Measurements from ENCODE around the gene ALG9.
"Not testable (repeated sequence)": the region's sequence is repeated elsewhere in the genome, so short reads cannot be mapped to it uniquely, and the experiment has no call there.

ALG9 gene, protein sequence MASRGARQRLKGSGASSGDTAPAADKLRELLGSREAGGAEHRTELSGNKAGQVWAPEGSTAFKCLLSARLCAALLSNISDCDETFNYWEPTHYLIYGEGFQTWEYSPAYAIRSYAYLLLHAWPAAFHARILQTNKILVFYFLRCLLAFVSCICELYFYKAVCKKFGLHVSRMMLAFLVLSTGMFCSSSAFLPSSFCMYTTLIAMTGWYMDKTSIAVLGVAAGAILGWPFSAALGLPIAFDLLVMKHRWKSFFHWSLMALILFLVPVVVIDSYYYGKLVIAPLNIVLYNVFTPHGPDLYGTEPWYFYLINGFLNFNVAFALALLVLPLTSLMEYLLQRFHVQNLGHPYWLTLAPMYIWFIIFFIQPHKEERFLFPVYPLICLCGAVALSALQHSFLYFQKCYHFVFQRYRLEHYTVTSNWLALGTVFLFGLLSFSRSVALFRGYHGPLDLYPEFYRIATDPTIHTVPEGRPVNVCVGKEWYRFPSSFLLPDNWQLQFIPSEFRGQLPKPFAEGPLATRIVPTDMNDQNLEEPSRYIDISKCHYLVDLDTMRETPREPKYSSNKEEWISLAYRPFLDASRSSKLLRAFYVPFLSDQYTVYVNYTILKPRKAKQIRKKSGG

DNA sequence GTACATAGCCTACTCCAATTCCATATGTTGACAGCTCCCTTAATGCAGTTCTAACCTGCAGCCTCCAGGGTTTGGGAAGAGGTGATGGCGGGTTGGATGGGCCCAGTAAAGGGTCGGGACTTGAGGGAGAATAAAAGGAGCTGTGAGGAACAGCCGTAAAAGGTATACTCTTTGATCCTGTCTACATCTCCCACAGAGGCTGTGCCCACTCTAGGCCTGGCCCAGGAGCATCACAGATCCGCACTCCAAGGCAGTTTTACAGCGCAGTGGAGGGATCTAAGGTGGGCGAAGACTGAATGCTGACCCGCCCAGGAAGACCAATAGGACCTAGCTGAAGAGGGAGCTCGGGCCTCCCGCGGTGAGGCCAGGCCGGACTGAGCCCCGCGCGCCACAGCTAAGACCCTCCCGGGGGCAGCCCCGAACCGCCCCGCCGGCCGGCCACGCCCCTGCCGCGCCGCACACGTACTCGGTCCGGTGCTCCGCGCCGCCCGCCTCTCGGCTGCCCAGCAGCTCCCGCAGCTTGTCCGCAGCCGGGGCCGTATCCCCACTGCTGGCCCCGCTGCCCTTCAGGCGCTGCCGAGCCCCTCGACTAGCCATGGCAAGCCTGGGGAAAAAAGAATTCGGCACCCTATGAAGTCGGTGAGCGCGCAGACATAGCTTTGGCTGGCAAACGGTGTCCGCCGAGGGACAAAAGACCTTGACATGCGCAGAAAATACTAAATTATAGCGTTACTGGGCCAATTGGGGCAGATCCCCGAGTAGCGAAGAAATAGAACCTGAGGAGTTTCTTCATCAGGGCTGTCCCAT is at the start of gene ALG9:
Gene ALG9, minus strand, starts transcription at position 696 of the 807 bp plus-strand sequence. Its CDS starts 99 bp downstream, at position 597.
- peak; percentile 86 for DNase-seq (ENCODE audit: low read depth)

DNA sequence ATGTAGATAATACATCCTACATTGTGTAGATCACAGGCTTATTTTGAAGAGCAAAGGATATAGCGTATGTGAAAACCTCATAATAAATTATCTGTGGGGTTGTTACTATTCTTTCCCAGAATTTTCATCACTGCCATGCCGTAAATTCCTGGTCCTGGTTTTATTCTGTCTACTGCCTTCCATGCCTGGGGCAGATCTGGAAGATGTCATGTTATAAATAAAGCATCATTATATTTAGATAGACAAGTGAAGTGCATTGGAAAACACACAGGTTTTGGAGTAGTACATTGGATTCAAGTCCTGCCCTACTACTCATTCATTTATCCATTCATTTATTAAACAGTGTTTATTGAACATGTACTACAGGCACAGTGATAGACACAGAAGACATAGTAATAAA is 49.5 kb upstream of the ALG9 start:
- no peak for DNase-seq (ENCODE audit: low read depth)

DNA sequence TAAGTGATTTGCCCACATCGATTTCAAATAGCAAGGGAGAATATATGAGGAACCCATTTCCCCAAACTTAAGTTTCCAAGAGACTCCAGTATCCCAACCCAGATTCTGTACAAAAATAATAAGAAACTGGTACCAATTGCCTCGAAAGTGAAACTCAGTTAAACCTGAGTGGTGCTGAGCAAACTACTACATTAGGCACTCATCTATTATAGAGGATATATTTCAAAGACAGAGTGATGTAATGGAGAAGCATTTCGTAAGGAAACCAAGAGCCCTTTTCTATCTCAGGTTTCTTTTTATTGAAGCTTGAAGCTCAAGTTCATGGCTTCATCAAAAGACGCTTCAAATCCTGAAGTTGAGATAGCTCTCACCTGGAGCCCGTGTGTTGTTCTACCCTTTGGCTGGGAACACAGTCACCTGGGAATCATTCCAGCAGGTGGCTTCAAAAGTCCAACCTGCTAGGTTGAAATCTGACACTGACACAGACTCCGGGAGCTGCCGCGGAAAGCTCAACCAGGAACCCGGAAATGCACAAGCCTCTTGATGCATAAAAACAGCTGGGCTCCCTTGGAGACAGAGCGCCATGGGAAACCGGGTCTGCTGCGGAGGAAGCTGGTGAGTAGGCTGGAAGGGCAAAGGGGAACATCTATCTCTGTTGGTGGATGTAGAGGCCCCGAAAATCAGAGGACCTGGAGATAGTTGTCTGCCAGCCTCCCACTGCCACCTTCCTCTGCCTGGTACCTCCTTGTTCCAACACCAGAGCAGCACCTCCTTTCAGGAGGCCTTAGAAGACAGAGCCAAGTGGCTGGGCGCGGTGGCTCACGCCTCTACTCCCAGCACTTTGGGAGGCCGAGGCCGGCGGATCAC is 47.2 kb upstream of the ALG9 start, which contains the start of gene C11orf52:
Gene C11orf52, plus strand, starts transcription at position 524 of the 867 bp plus-strand sequence. Its CDS starts 60 bp downstream, at position 584.
- DNase-seq (ENCODE audit: low read depth): no peak

DNA sequence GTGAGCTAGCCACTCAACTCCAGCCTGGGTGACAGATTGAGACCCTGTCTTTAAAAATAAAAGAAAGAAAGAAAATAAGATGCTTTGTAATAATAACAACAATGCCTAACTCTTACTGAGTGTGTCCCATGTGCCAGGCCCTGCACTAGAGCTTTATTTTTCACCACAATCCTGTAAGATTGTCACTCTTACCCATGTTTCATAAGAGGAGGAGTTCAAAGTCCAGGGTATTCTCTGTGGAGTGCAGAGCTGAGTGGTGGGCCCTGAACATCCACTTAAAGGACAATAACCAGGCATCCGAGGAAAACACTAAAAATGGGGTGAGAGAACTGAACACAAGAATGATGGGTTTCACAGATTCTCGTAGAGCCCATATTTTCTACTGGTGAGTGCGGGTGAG is 46.4 kb upstream of the ALG9 start:
- DNase-seq (ENCODE audit: low read depth): no peak

DNA sequence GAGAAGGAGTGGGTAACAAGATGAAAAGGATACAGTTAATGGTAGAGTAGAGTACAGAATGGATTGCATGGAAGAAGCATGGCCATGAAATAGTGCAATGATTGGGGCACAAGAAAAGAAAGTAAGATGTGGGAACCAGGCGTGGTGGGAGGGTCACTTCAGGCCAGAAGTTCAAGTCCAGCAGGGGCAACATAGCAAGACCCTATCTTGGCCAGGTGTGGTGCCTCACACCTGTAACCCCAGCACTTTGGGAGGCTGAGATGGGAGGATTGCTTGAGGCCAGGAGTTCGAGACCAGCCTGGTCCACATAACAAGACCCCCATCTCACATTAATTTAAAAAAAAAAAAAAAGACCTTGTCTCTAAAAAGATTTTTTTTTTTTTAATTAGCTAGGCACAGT is 45.9 kb upstream of the ALG9 start:
- DNase-seq (ENCODE audit: low read depth): no peak

DNA sequence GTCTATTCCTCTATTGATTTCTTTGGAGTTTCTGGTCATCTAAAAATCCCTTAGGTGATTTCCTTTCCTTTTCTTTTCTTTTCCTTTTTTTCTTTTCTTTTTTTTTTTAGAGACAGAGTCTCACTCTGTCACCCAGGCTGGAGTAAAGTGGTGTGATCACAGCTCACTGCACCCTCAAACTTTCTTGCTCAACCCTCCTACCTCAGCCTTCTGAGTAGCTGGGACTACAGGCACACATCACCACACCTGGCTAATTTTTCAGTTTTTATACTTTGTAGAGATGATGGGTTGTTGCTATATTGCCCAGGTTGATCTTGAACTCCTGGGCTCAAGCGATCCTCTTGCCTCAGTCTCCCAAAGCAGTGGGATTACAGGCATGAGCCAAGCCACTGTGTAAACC is 45.4 kb upstream of the ALG9 start:
- DNase-seq (ENCODE audit: low read depth): no peak

DNA sequence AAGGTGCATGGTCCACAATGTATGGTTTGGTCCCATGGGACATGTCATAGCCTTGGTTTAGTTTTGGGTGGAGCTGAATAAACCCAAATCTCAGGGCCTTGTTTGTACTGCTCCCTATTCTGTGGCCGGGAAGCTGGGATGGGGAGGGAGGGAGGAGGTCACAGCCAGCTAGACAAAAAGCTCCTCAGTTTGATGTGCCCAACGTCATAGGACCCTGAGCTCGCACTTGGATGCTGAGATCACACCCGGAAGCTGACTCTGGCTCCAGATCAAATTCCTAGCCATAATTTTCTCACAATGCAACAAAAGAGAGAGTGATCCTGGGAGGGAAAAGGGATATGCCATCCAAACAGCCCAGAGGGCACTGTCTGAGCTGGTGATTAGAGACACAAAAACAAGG is 42.6 kb upstream of the ALG9 start:
- DNase-seq (ENCODE audit: low read depth): no peak

DNA sequence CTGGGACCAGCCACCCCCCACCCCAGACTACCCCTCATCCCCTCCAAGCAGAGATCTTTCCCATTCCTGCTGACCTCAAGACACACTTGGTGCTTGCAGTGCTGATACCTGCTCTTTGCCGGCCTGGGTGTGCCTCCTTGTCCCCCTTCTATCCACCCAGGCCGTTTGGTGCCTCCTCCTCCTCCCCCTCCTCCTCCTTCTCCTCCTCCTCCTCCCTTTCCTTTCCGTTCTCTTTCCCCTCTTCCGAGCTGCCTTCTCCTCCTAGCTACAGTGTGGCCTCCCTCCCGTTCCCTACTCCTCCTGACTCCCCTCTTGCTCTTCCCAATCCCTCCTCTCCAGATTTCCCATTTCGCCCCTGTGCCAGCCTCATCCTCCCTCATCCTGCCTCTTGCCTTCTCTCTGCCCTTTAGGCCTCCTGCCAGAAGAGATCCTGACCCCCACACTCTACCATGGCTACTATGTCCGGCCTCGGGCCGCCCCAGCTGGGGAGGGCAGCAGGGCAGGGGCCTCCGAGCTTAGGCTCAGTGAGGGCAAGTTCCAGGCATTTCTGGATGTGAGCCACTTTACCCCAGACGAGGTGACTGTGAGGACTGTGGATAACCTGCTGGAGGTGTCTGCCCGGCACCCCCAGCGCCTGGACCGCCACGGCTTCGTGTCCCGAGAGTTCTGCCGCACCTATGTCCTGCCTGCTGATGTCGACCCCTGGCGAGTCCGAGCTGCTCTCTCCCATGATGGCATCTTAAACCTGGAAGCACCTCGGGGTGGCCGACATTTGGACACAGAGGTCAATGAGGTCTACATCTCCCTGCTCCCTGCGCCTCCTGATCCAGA is 41.9 kb upstream of the ALG9 start:
- DNase-seq (ENCODE audit: low read depth): no peak

DNA sequence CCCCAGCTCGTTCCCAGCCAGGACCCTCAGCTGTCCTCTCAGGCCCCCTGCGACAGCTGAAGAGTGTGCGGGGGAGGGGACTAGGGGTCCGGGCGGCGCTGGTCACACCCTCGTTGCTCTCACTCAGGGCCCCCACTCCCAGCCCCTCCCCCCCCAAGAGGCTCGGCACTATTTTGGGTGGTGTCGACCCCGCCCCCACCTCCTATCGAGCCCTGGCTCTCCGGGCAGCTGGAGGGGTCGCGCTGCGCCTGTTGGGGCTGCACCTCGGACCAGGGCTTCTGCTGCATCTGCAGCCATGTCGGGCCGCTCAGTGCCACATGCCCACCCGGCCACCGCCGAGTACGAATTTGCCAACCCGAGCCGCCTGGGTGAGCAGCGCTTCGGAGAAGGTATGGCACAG is 41.2 kb upstream of the ALG9 start, which contains the start of gene HSPB2:
Gene HSPB2, plus strand, starts transcription at position 200 of the 400 bp plus-strand sequence. Its CDS starts 96 bp downstream, at position 296.
- DNase-seq (ENCODE audit: low read depth): no peak

DNA sequence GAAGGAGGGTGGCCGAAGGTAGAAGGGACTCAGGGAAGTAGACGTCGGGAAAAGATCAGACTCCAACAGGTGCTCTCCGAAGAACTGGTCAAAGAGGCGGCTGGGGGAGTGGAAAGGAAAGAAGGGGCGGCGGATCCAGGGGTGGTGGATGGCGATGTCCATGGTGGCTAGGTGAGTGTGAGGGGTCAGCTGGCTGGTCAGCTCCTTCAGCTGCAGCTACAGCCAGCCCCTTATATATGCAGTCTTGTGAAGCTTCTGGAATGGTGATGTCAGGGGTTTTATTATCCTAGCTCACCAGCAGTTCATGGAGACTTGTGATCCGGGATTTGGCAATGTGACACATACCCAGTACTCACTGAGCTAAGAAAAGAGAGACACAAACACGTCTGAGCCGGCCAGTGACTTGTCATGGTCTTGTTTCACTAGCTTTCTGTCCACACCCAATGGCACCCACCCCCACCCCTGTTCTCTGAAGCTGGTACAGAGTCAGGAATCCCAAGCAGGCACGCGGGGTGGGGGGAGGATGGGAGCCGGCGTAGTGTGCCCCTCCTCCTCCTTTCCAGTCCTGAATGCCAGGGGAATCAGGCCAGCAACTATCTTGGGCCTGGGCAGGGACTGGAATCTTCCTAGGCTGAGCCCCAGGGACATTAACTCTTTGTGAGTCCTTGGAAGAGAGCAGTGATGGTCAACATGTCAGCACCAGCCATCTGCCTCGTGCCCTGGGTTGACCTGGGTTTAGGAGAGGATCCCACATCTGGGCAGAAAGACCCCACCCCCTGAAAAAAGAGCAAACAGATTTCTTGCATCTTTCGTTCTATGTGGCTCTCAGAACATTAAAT is 40.4 kb upstream of the ALG9 start, which contains the start of gene CRYAB:
Gene CRYAB, minus strand, starts transcription at position 208 of the 839 bp plus-strand sequence. Its CDS starts 46 bp downstream, at position 162.
- no peak for DNase-seq (ENCODE audit: low read depth)

DNA sequence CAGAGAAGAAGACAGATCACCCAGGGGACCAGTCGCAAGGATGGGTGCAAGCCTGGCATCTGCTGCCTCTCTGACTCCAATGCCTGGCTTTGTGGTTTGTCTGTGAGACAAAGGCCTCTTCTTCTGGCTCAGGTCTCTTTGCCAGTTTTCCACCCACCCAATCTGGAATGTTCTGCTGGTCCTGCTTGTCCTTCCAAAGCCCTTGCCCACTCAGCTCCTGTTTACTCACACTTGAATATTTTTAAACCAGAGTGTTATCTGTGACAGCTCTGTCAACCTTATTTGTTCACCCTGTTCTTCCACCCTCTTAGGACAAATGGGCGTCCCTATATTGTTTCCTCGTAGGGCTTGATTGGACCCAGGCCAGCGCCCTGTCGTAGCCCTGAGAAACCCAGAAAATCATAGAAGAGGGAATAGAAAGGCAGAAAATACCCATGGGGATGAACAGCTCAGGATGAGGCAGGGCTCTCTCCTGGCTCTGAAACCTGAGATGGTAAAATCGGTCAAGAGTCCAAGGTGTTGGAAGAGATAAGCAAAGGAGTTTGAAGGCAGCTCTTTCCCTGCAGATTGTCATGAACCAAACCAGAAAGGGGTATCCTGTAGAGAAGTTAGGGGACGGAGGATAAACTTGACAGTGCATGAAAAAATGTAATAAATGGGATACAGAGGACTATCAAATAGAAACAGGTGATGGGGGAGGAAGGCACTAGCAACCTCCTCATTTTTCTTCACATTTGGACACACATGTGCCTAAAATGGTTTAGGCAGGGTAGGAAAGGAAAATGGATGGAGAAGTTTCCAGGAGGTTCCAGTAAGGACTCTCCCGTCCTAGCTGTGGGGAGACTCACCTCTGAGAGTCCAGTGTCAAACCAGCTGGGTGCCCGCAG is 39.5 kb upstream of the ALG9 start:
- no peak for DNase-seq (ENCODE audit: low read depth)

DNA sequence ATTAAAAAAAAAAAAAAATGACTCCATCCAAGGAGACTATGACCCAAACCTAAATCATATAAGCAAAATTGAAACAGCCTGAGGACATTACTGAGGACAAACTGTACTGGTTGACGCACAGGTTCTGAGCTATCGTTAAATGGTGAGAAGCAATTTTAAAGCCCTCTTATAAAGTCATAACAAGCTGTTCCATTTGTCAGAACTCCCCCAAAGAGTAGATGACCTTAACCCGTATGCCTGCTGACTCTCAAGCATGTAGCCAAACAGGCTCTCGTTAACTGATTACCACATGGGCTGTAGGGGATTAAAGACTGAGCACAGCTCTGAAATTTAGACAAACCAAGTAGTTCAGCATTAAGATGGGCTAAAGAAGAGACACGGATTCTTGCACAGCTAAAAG is 38.0 kb upstream of the ALG9 start:
- DNase-seq (ENCODE audit: low read depth): no peak

DNA sequence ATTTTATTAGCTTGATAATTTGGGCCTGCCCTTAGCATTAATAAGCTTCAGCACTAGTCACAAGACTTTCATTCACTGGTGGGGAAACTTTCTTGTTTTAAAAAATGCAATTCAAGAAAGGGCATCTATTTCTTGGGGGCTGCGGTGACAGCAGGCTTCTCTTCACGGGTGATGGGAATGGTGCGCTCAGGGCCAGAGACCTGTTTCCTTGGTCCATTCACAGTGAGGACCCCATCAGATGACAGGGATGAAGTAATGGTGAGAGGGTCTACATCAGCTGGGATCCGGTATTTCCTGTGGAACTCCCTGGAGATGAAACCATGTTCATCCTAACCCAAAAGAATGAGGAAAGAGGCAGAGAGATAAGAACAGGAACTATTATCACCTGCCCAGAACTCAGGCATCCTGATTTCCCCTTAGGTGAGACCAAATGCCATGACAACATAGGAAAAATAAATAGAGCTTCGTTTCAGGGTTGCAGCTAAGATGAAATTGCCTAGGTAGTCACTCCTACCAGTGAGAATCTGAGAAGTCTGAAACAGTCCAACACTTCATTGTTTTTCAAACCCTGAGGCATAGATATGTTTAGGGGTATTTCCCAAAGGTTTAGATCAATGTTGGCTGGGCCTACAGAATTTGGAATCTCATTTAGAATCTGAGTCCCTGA is 37.4 kb upstream of the ALG9 start:
- DNase-seq (ENCODE audit: low read depth): no peak

DNA sequence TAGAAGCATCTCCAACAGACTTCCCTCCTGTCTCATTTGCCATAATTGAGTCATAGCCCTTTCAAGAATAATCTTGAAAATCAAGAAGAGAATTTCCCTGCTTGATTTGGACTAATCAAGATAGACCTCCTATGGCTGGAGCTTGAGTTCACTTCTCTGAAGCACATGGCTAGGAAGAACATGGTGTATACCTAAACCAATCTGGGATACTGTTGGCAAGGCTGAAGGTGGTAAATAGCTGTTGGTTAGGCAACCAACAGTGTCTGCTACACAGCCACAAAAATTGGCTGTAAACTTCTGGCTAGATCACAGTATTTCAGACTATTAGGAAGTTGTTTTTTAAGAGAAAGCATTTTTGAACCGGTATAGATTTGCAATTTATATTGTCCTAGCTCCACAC is 35.3 kb upstream of the ALG9 start:
- no peak for DNase-seq (ENCODE audit: low read depth)

DNA sequence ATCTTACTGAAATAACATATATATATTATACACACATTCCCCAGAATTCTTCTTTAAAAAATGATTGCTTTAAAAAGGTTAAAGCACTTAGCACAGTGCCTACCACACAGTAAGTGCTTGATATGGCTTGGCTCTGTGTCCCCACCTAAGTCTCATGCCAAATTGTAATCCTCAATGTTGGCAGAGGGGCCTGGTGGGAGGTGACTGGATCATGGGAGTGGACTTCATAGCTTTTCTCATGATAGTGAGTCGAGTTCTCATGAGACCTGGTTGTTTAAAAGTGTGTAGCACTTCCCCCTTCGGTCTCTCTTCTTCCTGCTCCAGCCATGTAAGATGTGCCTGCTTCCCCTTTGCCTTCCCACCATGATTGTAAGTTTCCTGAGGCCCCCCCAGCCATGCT is 34.0 kb upstream of the ALG9 start:
- no peak for DNase-seq (ENCODE audit: low read depth)

DNA sequence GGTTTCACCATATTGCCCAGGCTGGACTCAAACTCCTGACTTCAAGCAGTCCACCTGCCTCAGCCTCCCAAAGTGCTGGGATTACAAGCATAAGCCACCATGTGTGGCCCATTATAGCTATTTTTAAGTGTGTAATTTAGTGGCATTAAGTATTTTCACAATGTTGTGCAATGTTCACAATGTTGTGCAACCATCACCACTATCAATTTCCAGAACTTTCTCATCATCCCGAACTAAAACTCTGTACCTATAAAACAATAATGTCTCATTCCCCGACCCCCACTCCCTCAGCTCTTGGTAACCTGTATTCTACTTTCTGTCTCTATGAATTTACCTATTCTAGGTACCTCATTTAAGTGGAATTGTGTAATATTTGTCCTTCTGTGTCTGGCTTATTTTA is 15.5 kb upstream of the ALG9 start:
- DNase-seq (ENCODE audit: low read depth): no peak

DNA sequence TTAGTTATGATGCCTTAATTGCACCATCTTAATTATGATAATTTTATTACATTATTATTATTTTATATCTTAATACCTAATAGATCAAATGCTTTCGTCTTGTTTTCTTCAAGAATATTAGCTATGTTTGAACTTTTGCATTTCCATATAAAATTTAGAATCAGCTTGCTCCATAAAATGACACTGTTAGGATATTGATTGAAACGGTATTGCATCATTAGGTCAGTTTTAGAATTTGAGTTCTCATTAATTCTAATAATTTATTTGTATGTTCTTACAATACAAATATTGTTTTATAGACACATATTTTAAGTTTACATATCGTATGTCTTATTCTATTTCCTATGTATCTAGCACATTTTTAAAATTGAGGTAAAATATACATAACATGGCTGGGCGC is 14.7 kb upstream of the ALG9 start:
- no peak for DNase-seq (ENCODE audit: low read depth)

DNA sequence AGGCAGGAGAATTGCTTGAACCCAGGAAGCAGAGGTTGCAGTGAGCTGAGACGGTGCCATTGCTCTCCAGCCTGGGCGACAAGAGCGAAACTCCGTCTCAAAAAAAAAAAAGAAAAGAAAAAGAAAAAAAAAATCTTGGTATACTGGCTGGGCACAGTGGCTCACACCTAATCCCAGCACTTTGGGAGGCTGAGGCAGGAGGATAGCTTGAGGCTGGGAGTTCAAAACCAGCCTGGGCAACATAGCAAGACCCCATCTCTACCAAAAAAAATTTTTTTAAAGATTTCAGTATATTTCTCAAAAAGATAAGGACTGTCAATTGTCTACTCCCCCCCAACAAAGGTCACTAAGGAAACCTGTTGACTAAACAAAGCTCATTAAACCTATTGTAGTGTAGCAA is 13.7 kb upstream of the ALG9 start:
- not testable (repeated sequence) for DNase-seq (ENCODE audit: low read depth)
